ENCODE measurements around the gene ENTHD1.

DNA sequence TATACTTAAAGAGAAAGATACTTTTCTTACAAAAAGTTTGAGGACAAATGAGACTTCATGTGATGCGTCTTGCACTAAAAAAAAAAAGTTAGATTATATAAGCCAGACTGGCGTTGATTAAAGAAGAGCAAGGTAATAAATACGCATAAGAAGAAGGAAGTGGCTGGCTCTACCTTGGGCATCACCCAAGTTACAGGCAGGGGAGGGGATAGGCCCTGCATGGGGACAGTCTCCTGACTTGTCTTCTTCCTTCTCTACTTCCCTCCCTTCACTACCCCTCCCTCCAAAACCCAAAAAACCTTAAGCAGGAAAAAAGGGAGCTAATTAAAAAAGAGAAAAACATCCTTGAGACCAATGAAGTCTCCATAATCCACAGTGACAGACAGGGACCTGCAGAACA lies 44.3 kb upstream of the ENTHD1 start:
- TF ChIP-seq, protein P1, sequence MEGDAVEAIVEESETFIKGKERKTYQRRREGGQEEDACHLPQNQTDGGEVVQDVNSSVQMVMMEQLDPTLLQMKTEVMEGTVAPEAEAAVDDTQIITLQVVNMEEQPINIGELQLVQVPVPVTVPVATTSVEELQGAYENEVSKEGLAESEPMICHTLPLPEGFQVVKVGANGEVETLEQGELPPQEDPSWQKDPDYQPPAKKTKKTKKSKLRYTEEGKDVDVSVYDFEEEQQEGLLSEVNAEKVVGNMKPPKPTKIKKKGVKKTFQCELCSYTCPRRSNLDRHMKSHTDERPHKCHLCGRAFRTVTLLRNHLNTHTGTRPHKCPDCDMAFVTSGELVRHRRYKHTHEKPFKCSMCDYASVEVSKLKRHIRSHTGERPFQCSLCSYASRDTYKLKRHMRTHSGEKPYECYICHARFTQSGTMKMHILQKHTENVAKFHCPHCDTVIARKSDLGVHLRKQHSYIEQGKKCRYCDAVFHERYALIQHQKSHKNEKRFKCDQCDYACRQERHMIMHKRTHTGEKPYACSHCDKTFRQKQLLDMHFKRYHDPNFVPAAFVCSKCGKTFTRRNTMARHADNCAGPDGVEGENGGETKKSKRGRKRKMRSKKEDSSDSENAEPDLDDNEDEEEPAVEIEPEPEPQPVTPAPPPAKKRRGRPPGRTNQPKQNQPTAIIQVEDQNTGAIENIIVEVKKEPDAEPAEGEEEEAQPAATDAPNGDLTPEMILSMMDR (IDR thresholded peaks at IDR 0.05; ENCODE audit: extremely low read depth in 1 of 2, insufficient read depth in 1 of 2, low read depth in 1 of 2, low read length in 2 of 2), result no peak
- no peak for TF ChIP-seq EZH2 (IDR thresholded peaks at IDR 0.05; ENCODE audit: borderline replicate concordance, low read depth, low read length, severe bottlenecking)
- no peak for TF ChIP-seq MYC (IDR thresholded peaks at IDR 0.05; ENCODE audit: low read depth, low read length)
- no peak for TF ChIP-seq POLR2AphosphoS5 (IDR thresholded peaks at IDR 0.05; ENCODE audit: insufficient read depth, low read depth, low read length)
